ENCODE measurements around the gene NPAT. TPM values are rescaled to one million over a fixed set of nuclear protein-coding genes. Genes with fewer than 3 reads are reported as not detected.

NPAT gene
- 1 to 10 TPM; 8.6 to 8.9 TPM for total RNA-seq
- long read RNA-seq, partial matches to known transcripts = 3 of 6 reads
- long read RNA-seq, other reads (novel, unspliced or antisense) = 3 of 6 reads

DNA sequence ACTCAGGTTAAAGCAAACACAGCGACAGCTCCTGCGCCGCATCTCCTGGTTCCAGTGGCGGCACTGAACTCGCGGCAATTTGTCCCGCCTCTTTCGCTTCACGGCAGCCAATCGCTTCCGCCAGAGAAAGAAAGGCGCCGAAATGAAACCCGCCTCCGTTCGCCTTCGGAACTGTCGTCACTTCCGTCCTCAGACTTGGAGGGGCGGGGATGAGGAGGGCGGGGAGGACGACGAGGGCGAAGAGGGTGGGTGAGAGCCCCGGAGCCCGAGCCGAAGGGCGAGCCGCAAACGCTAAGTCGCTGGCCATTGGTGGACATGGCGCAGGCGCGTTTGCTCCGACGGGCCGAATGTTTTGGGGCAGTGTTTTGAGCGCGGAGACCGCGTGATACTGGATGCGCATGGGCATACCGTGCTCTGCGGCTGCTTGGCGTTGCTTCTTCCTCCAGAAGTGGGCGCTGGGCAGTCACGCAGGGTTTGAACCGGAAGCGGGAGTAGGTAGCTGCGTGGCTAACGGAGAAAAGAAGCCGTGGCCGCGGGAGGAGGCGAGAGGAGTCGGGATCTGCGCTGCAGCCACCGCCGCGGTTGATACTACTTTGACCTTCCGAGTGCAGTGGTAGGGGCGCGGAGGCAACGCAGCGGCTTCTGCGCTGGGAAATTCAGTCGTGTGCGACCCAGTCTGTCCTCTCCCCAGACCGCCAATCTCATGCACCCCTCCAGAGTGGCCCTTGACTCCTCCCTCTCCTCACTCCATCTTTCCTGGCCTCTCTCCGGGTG lies at the start of gene NPAT, which contains the start of gene ATM:
NPAT (minus strand) TSS at position 65 of the 774 bp plus-strand sequence. CDS start 102 bp downstream, outside the sequence.
ATM (plus strand) TSS at position 494 of the 774 bp plus-strand sequence. CDS start 4,558 bp downstream, outside the sequence.
- peak; percentile 100 for DNase-seq
- ATAC-seq = peak; percentile 97 to 98
- intact Hi-C loops (cut with DNase I) = loop anchor here (2.0 to 10.0 kb wide), 3 partner anchors 106 to 432 kb away; no protein-coding TSS in a partner anchor

DNA sequence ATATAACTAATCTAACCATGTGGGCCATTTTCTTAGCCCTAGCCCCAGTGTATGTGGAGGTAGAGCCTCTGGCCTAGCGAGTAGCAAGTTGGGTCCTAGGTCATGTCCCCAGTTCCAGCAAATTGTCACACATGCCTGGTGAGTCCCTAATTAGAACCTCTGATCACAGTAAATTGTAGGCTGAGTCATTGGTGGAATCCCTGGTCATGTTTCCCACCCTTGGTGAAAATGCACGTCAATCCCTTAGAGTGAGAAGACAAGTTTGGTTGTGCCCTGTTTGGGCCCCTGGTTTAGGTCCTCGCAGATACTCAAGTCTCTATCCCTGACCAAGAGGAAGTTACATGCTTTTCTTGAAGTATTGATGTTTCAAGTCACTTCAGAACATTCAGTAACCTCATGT lies 47.1 kb upstream of the NPAT start:
- intact Hi-C loops (cut with DNase I) = no loop called here
- ATAC-seq (no peak), DNase-seq (no peak)

DNA sequence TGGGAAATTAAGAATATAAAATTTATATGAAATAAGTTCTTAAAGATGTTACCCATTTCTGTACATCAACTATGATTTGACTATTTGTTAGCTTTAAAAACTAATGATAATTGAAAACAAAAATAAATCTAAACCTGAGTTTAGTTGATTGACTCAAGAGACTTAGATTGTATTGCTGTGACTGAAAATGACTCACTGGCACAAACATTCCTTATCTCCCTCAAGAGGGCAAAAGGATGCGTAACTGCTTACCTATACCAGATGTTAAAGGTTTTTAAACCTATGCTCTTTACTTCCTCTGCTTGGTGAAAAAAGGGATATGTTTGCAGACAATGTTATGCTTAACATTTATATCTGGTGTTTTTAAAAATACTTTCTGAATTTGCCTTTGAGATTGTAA lies 30.7 kb upstream of the NPAT start:
- intact Hi-C loops (cut with DNase I) = no loop called here
- DNase-seq (no peak), ATAC-seq (no peak)

DNA sequence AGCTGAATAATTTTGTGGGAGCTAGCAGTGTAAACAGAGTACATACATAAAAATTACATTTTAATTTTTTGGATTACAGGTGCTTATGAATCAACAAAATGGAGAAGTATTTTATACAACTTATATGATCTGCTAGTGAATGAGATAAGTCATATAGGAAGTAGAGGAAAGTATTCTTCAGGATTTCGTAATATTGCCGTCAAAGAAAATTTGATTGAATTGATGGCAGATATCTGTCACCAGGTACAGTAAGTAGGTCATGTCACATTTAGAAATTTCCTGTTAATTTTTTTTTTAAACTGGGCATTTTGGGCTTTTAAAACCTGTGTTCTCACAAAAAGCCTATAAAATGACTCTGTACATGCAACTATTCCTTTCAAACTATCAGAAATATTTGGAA lies 24.4 kb upstream of the NPAT start:
- no peak for DNase-seq
- intact Hi-C loops (cut with DNase I) = no loop called here
- ATAC-seq = no peak

DNA sequence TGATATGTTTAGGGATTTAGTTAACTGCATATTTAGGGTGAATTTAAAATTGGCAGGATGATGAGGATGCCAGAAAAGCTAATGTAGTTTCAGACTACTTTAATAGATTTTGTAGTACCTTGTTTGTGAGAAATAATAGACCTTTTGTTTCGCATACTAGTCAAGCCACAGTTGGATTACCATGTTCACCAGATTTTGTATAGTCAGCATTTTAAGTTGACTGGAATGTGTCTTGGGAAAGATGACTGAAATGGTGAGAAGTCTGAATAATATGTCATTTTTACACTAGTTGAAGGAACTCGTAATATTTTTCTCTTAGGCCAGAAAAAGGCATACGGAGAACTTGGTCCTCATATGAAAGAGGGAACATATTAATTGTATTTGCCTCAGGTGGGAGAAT lies 23.9 kb upstream of the NPAT start:
- intact Hi-C loops (cut with DNase I) = no loop called here
- DNase-seq = no peak
- no peak for ATAC-seq

DNA sequence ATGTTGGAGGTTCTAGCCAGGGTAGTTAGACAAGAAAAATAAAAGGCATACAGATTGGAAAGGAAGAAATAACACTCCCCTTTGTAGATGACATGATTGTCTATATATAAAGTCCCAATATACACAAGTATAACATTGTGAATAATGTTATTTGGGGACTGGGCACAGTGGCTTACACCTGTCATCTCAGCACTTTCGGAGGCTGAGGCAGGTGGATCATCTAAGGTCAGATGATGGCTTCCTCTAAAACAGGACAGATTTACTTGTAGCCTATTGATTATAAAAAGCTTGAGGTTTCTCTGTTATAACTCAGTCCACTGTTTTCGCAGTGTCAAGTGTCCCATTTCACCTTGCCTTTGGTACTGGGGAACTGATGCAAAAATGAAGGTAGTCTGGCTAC lies 20.0 kb upstream of the NPAT start:
- ATAC-seq (no peak), DNase-seq (no peak)
- intact Hi-C loops (cut with DNase I) = no loop called here

DNA sequence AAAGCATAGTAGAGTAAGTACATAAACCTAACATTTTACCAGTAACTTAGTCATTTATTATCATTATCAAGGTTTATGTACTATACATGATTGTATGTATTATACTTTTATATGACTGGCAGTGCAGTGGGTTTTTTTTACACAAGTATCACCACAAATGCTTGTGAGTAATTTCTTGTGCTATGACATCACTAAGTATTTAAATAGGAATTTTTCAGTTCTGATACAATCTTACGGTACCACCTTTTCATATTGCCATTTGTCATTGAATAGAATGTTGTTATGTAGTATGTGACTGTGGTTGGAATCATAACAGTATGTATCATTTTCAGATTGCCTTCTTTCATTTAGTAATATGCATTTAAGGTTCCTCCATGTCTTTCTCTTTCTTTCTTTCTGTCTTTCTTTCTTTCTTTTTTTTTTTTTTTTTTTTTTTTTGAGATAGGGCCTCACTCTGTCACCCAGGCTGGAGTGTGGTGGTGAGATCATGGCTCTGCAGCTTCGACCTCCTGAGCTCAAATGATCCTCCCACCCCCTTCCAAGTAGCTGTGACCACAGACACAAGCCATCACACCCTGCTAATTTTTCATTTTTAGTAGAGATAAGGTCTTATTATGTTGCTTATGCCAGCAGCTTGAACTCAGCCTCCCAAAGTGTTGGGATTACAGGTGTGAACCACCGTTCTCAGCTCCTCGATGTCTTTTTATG lies 19.0 kb upstream of the NPAT start:
- no peak for DNase-seq
- ATAC-seq = no peak
- intact Hi-C loops (cut with DNase I) = no loop called here

DNA sequence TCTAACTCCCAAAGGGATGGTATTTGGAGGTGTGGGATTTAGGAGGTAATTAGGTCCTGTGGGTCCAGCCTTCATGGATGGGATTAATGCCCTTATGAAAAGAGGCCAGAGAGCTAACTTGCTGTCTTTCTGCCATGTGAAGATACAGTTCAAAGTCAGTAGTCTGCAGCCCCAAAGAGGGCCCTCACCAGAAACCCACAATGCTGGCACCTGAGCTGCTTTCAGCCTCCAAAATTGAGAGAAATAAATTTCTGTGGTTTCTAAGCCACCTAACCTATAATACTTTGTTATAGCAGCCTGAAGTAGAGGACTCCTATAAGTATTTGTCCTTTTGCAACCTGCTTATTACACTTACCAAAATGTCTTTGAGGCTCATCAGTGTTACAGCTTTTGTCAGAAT lies 16.6 kb upstream of the NPAT start:
- DNase-seq (no peak), ATAC-seq (no peak)
- intact Hi-C loops (cut with DNase I) = no loop called here

DNA sequence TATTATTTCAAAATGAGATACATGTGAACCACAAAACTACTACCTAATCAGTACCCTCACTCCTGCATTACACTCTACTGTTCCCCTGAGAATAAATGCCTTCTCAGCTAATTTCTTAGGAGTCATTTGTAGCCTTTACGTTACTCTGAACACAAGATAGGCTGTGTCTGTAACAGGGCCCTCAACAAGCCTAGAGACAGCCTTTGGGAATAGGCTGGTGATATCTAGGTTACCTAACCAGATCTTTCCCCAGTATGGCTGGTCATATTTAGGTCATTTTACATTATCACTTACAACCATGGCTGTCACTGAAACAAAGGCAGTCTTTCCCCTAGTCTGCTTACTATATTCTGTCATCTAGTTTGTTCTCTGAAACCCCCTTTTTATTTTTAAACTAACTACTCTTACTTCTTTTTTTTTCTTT lies 14.6 kb upstream of the NPAT start:
- intact Hi-C loops (cut with DNase I) = no loop called here
- DNase-seq = no peak
- no peak for ATAC-seq

DNA sequence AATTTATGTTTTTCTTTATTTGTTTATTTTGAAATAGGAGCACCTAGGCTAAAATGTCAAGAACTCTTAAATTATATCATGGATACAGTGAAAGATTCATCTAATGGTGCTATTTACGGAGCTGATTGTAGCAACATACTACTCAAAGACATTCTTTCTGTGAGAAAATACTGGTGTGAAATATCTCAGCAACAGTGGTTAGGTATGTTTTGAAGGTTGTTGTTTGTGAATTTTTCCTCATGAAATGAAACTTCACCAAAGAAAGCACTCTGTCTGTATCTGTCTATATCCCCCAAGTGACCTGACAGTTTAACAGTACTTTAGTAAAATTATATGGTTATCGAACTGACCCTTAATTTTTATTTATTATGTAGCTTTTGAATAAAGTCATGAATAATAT lies 13.2 kb upstream of the NPAT start:
- no peak for ATAC-seq
- intact Hi-C loops (cut with DNase I) = no loop called here
- no peak for DNase-seq

DNA sequence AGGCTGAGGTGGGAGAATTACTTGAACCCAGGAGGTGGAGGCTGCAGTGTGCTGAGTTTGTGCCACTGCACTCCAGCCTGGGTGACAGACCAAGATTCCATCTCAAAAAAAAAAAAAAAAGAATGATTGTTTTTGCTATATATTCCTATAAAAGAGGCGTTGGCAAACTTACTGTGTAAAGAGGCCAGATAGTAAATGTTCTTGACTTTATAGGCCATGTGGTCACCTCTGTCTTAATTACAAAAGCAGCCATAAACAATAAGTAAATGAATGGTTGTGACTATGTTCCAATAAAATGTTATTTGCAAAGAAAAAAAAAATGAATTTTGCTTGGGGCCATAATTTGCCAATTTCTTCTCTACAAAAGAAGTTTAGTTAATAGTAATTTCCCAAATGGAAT lies 12.8 kb upstream of the NPAT start:
- DNase-seq (no peak), ATAC-seq (no peak)
- intact Hi-C loops (cut with DNase I) = no loop called here

DNA sequence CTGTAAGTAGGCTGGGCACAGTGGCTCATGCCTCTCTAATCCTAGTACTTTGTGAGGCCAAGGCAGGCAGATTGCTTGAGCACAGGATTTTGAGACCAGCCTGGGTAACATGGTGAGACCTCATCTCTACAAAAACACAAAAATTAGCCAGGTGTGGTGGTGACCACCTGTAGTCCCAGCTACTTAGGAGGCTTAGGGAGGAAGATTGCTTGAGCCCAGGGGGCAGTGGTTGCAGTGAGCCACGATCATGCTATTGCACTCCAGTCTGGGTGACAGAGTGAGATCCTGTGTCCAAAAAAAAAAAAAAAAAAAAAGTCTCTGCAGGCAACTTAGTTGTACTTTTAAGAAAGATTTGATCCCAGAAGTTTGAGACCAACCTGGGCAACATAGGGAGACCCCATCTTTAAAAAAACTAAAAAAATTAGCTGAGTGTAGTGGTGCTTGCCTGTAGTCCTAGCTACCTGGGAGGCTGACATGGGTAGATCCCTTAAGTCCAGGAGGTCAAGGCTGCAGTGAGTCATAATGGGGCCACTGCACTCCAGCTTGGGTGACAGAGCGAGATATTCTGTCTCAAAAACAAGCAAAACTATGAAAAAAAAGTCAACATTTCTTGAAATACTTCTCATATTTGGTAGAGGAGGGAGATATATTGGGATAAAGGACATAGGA lies 11.0 kb upstream of the NPAT start:
- intact Hi-C loops (cut with DNase I) = no loop called here
- DNase-seq (no peak), ATAC-seq (no peak)

DNA sequence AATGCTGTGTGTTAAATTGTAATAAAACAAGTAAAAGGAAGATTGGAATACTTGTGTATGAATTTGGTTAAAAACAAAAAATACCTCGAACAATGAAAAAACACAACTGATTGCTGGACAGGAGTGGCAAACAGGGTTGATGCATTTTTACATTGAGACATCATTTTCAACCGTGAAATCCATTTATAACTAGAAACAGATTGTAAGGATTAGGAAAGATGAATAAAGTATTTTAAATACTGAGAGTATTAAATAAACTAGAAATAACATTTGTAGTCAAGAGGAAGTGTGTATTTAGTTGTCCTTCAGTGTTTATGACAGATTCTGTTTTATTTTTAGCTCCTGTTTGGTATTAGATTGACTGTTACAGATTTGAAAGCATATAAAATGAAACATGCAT lies 5.8 kb upstream of the NPAT start:
- intact Hi-C loops (cut with DNase I) = loop anchor here (10.0 kb wide), 2 partner anchors 213 to 427 kb away; no protein-coding TSS in a partner anchor
- DNase-seq (no peak), ATAC-seq (no peak)

DNA sequence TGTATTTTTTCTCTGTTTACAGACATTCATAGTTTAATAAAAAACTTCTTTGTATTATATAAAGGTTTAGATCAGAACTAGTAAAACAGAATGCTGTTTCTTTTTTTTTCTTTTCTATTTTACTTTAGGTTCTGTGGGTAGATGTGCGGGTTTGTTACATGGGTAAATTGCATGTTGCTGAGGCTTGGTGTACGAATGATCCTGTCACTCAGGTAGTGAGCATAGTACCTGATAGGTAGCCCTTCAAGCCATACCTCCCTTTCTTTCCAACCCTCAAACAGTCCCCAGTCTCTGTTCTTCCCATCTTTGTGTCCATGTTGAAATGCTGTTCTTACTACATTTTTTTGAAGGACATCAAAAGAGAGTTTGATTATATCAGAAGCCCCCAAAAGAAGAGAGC lies 3.6 kb upstream of the NPAT start:
- intact Hi-C loops (cut with DNase I) = loop anchor here (10.0 kb wide), 2 partner anchors 211 to 429 kb away; no protein-coding TSS in a partner anchor
- DNase-seq (no peak), ATAC-seq (no peak)

DNA sequence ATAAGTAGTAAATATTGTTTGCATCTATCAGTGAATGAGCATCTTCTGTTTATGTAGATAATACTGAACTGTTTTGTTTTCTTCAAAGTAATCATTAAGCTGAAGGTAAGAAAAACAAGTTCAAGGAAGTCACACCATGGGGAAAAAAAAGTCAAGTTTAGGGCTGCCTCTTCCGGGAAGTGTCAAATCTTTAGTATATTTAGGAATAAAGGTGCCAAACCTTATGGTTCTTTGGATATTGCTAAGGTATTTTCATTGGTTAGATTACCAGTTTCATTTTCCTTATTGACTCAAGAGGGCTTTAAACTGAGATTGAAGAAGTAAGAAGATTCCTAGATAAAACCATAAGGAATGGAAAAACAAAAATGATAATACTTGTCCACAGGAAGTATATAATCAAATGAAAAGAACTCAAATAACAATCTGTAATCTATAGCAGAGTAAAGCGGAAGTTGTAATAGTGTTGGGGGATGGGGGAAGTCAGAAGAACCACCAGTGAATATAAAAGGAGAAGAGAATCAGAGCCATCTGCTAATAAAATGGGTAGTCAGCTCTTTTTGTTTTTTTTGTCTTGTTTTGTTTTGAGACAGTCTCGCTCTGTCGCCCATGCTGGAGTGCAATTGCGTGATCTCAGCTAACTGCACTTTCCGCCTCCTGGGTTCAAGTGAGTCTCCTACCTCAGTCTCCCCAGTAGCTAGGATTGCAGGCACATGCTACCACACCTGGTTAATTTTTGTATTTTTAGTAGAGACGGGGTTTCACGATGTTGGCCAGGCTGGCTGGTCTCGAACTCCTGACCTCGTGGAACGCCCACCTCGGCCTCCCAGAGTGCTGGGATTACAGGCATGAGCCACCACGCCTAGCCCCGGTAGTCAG lies 2.7 kb upstream of the NPAT start:
- no peak for DNase-seq
- ATAC-seq = no peak
- intact Hi-C loops (cut with DNase I) = loop anchor here (10.0 kb wide), 2 partner anchors 210 to 430 kb away; no protein-coding TSS in a partner anchor

DNA sequence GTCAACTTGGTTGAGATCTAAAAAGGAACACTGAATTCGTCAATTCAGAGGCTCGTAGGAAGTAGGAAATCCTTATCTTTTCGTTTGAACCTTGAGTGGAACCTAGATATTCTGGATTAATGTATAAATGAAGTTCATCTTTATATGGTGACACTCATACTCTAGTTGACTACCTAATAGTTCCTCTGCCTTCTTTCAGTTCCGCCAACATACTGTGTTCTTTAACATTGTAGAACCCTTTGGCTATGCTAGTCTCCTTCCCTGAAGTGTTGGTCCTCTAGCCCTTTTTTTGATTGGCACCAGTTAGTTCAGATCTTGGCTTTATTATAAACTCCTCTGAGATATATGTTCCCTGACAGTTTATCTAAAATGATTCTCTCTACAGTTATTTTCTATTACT lies 1.9 kb upstream of the NPAT start:
- ATAC-seq (no peak), DNase-seq (no peak)
- intact Hi-C loops (cut with DNase I) = loop anchor here (10.0 kb wide), 2 partner anchors 210 to 430 kb away; no protein-coding TSS in a partner anchor

DNA sequence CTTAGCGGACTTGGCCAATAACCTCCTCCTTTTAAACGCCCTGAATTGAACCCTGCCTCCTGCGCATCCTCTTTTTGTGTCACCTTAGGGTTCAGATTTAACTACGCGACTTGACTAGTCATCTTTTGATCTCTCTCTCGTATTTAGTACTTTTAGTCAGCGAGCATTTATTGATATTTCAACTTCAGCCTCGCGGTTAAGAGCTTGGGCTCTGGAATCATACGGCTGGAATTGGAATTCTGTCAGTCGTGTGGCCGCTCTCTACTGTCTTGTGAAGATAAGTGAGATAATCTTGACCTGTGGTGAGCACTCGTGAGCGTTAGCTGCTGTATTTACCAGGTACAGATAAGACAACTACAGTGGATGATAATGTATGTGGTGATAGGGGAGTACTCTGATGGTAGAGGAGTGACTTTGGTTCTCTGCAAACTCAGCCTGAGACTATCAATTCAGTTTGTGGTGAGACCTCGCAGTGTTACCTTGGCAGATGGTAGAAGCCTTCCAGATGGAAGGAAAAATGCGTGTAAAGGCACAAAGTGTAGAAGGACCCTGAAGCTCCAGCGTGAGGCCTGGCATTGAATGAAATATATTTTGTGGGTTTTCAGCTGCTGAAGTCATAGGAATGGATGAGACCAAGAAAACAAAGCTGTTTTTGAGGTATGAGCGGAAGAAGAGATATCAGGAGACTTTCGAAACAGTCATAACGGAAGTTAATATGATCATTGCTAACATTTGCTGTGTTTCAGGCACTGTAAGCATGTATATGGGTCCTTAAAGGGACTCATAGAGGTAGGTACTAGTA lies 1.1 kb upstream of the NPAT start:
- DNase-seq = no peak
- intact Hi-C loops (cut with DNase I) = loop anchor here (2.0 to 10.0 kb wide), 3 partner anchors 107 to 431 kb away; no protein-coding TSS in a partner anchor
- no peak for ATAC-seq

All from left cardiac atrium (tissue), 4 donors.